HG03060 (cell line): ENCODE measurements around the gene AHCYL2.
"Not testable (repeated sequence)": the region's sequence is repeated elsewhere in the genome, so short reads cannot be mapped to it uniquely, and the experiment has no call there.

Experiments used
- ATAC-seq: cut with Tn5 transposase; IDR thresholded peaks from one replicate; pipeline ENCODE4 v1.9.1; 2021; ENCODE audit warnings: low read depth, moderate number of reproducible peaks; ENCODE audit not compliant: unreplicated experiment

Gene AHCYL2

GRCh38 chr7:129208667-129209066, 16.2 kb upstream of the AHCYL2 start:
- ATAC-seq = no peak

GRCh38 chr7:129209067-129209926, 15.5 kb upstream of the AHCYL2 start:
- no peak for ATAC-seq

GRCh38 chr7:129210256-129210988, 14.4 kb upstream of the AHCYL2 start:
- no peak for ATAC-seq

GRCh38 chr7:129210989-129211312, 13.9 kb upstream of the AHCYL2 start:
- no peak for ATAC-seq

GRCh38 chr7:129212126-129212525, 12.7 kb upstream of the AHCYL2 start:
- no peak for ATAC-seq

GRCh38 chr7:129212596-129212995, 12.2 kb upstream of the AHCYL2 start:
- no peak for ATAC-seq

- no peak for ATAC-seq
Observed at GRCh38 chr7:129213828-129214227, 11.0 kb upstream of the AHCYL2 start.

- ATAC-seq = not testable (repeated sequence)
Observed at GRCh38 chr7:129215691-129216090, 9.1 kb upstream of the AHCYL2 start.

- ATAC-seq = not testable (repeated sequence)
Observed at GRCh38 chr7:129216101-129216715, 8.6 kb upstream of the AHCYL2 start.

GRCh38 chr7:129216821-129217416, 7.9 kb upstream of the AHCYL2 start:
- not testable (repeated sequence) for ATAC-seq

GRCh38 chr7:129218514-129219062, 6.2 kb upstream of the AHCYL2 start:
- no peak for ATAC-seq

- ATAC-seq = not testable (repeated sequence)
Observed at GRCh38 chr7:129219166-129219565, 5.7 kb upstream of the AHCYL2 start.

GRCh38 chr7:129222064-129222463, 2.8 kb upstream of the AHCYL2 start:
- ATAC-seq = no peak

- no peak for ATAC-seq
Observed at GRCh38 chr7:129225206-129225930, 538 bp downstream of the AHCYL2 start.

GRCh38 chr7:129225931-129226572, 1.2 kb downstream of the AHCYL2 start:
- no peak for ATAC-seq

- no peak for ATAC-seq
Observed at GRCh38 chr7:129227646-129228578, 3.1 kb downstream of the AHCYL2 start.

- no peak for ATAC-seq
Observed at GRCh38 chr7:129228633-129229032, 3.8 kb downstream of the AHCYL2 start.

GRCh38 chr7:129231666-129232065, 6.8 kb downstream of the AHCYL2 start:
- ATAC-seq = no peak

- ATAC-seq = no peak
Observed at GRCh38 chr7:129238546-129238945, 13.7 kb downstream of the AHCYL2 start.
